K562 (cell line): ENCODE results near the gene LACTBL1. TPM values are rescaled to one million over a fixed set of nuclear protein-coding genes. Genes with fewer than 3 reads are reported as not detected.

Source experiments
- ATAC-seq: fragments of 200-7000 bp; cut with Tn5 transposase; 3 replicates; pipeline ENCODE4 v1.9.1; 2020; ENCODE audit warnings: moderate library complexity
- BruUV-seq: library from RNA; stranded (reverse); fragments of 400-500 nt; replicated peaks from 2 replicates; lab custom pipeline; 2021; lab: Mats Ljungman, UMichigan
- CTCF ChIA-PET: fragments of 300-600 bp; formaldehyde crosslinking; extraction: SDS; loops from one replicate; lab custom pipeline; 2021; ENCODE audit warnings: low intra/inter-chr PET ratio; lab: Yijun Ruan, JAX
- POLR2A ChIA-PET: fragments of 300-600, 350-650 bp; sonication (Branson Sonifier 250); formaldehyde crosslinking; extraction: SDS; loops from one replicate; lab custom pipeline; 2021; ENCODE audit warnings: antibody characterized with exemption, inconsistent platforms; lab: Yijun Ruan, JAX
- DNase-seq, 4 experiments: peaks; one replicate each; pipeline versions ENCODE4 v3.0.0 to v3.0.0-alpha.2; 2011 to 2018; ENCODE audit warnings: low spot score in 3 of 4, mixed read lengths in 3 of 4; ENCODE audit errors: extremely low read depth in 1 of 4
- FAIRE-seq: peaks from 2 replicates; lab custom pipeline; 2011; peaks lifted over from hg19 to GRCh38; lab: Jason Lieb, UNC
- H2AFZ ChIP-seq: 2 replicates; pipeline ENCODE4 v1.6.0; 2011; ENCODE audit warnings: low read depth, low read length, control low read depth, inconsistent platforms
- H3K27ac ChIP-seq: fragments of 200-600 bp; 3 replicates; pipeline ENCODE4 v1.8.0; 2011; ENCODE audit warnings: low read depth, mild to moderate bottlenecking, control low read depth, inconsistent platforms, low read length, moderate library complexity, mixed read lengths; ENCODE audit errors: extremely low read depth
- H3K27me3 ChIP-seq, 2 experiments: fragments of 300-600 bp in 1 of 2; 2 replicates in 1 of 2; 3 replicates in 1 of 2; pipeline versions ENCODE4 v1.6.0 to v1.8.0; 2011; ENCODE audit warnings: inconsistent platforms in 2 of 2, low read length in 2 of 2, mild to moderate bottlenecking in 1 of 2, mixed read lengths in 1 of 2, moderate library complexity in 1 of 2; ENCODE audit not compliant: control insufficient read depth in 2 of 2, insufficient read depth in 2 of 2
- H3K36me3 ChIP-seq: fragments of 300-600 bp; 3 replicates; pipeline ENCODE4 v1.8.0; 2011; ENCODE audit warnings: mild to moderate bottlenecking, low read length, inconsistent platforms; ENCODE audit not compliant: control insufficient read depth, insufficient read depth
- H3K4me1 ChIP-seq, 2 experiments: fragments of 200-600 bp in 1 of 2; replicated peaks in 1 of 2; 2 replicates in 1 of 2; 3 replicates in 1 of 2; pipeline versions ENCODE4 v1.5.1 to v1.8.0; 2011; ENCODE audit warnings: inconsistent platforms in 2 of 2, low read length in 2 of 2, mild to moderate bottlenecking in 1 of 2, mixed read lengths in 1 of 2, moderate library complexity in 1 of 2; ENCODE audit not compliant: control insufficient read depth in 2 of 2, insufficient read depth in 2 of 2
- H3K4me2 ChIP-seq: 2 replicates; pipeline ENCODE4 v1.6.1; 2011; ENCODE audit warnings: low read length, control low read depth, inconsistent platforms, mixed read lengths; ENCODE audit not compliant: insufficient read depth
- H3K4me3 ChIP-seq: fragments of 200-600 bp; sonication (generic), shearing (Covaris generic); 2 replicates; pipeline ENCODE4 v1.5.1; 2016; ENCODE audit warnings: control low read depth, inconsistent platforms
- H3K79me2 ChIP-seq: fragments of 200-600 bp; 3 replicates; pipeline ENCODE4 v1.8.0; 2011; ENCODE audit warnings: low read length, inconsistent platforms; ENCODE audit not compliant: control insufficient read depth, insufficient read depth
- H3K9ac ChIP-seq, 2 experiments: 2 replicates each; pipeline versions ENCODE4 v1.6.0 to v1.6.1; 2011; ENCODE audit warnings: low read depth in 2 of 2, low read length in 2 of 2, control low read depth in 1 of 2, inconsistent platforms in 1 of 2, mild to moderate bottlenecking in 1 of 2, mixed read lengths in 1 of 2; ENCODE audit not compliant: insufficient read depth in 1 of 2
- H3K9me1 ChIP-seq: one replicate; pipeline ENCODE4 v1.6.0; 2011; ENCODE audit warnings: inconsistent platforms, mild to moderate bottlenecking, low read length, moderate library complexity; ENCODE audit not compliant: control insufficient read depth, insufficient read depth
- H3K9me3 ChIP-seq: replicated peaks from 2 replicates; pipeline ENCODE4 v1.5.1; 2011; ENCODE audit warnings: low read depth, low read length, inconsistent platforms; ENCODE audit not compliant: control insufficient read depth, insufficient read depth
- H4K20me1 ChIP-seq: replicated peaks from 2 replicates; pipeline ENCODE4 v1.6.1; 2011; ENCODE audit warnings: low read length, inconsistent platforms, mixed read lengths; ENCODE audit not compliant: control insufficient read depth, insufficient read depth
- ARHGAP35 ChIP-seq: fragments of 450-650 bp; IDR thresholded peaks from 2 replicates; pipeline ENCODE4 v1.6.1; 2018; ENCODE audit not compliant: partially characterized antibody
- BCL6 ChIP-seq: fragments of 250-450 bp; sonication (Bioruptor Pico); IDR thresholded peaks from 2 replicates; pipeline ENCODE4 v1.4.0; 2020
- CEBPB ChIP-seq: fragments of 450-650 bp; IDR thresholded peaks from 2 replicates; pipeline ENCODE4 v1.6.1; 2016; ENCODE audit warnings: missing genetic modification characterization, missing compliant biosample characterization
- CHCHD3 ChIP-seq: fragments of 250-450 bp; sonication (Bioruptor Pico); IDR thresholded peaks from 2 replicates; pipeline ENCODE4 v2.1.2; 2022; ENCODE audit warnings: mild to moderate bottlenecking
- ELF4 ChIP-seq: fragments of 450-650 bp; formaldehyde crosslinking; IDR thresholded peaks from 2 replicates; pipeline ENCODE4 v1.4.0; 2022; ENCODE audit warnings: missing genetic modification characterization
- ETV6 ChIP-seq, 3 experiments: fragments of 150-350 bp in 1 of 3; sonication (generic) in 1 of 3; formaldehyde crosslinking in 1 of 3; IDR thresholded peaks; 2 replicates each; pipeline versions ENCODE4 v1.6.1 to v1.8.0; 2014 to 2022; ENCODE audit warnings: borderline replicate concordance in 2 of 3, low read depth in 2 of 3, antibody characterized with exemption in 1 of 3, low read length in 1 of 3, mild to moderate bottlenecking in 1 of 3, missing genetic modification reagents in 1 of 3
- HMG20A ChIP-seq: fragments of 450-650 bp; formaldehyde crosslinking; conservative IDR thresholded peaks from 2 replicates; pipeline ENCODE4 v1.4.0; 2020; ENCODE audit warnings: mild to moderate bottlenecking, mixed read lengths
- POLR2AphosphoS5 ChIP-seq: IDR thresholded peaks from 2 replicates; pipeline ENCODE4 v1.6.1; 2011; ENCODE audit warnings: mild to moderate bottlenecking, low read depth, low read length, moderate library complexity; ENCODE audit not compliant: control insufficient read depth, insufficient read depth
- SIRT6 ChIP-seq: IDR thresholded peaks from one replicate; pipeline ENCODE4 v1.6.1; 2012; ENCODE audit warnings: low read depth, mild to moderate bottlenecking, control low read depth, inconsistent platforms, low read length, moderate library complexity
- ZNF785 ChIP-seq: fragments of 250-450 bp; sonication (Bioruptor Pico); IDR thresholded peaks from 2 replicates; pipeline ENCODE4 v1.4.0; 2020; ENCODE audit warnings: mild to moderate bottlenecking
- ZSCAN29 ChIP-seq: fragments of 450-650 bp; IDR thresholded peaks from 2 replicates; pipeline ENCODE4 v1.6.1; 2017
- WGBS: fragments of 100-300 bp; shearing (Covaris generic); methylation state at CpG from one replicate; pipeline ENCODE4 v1.1.6; 2016; ENCODE audit warnings: low coverage, mixed read lengths; ENCODE audit not compliant: insufficient coverage; ENCODE audit errors: missing lambda C conversion rate; 5-methylcytosine and 5-hydroxymethylcytosine counted together
- in situ Hi-C: fragments of 300-500 bp; cut with MboI; formaldehyde crosslinking; loops from 4 replicates; pipeline ENCODE4 v1.15.0; 2018; ENCODE audit warnings: inconsistent platforms, mixed read lengths
- intact Hi-C: fragments of 100-400 bp; cut with micrococcal nuclease; formaldehyde crosslinking; loops from 2 replicates; pipeline ENCODE4 v1.14.2; 2022
- polyA plus RNA-seq, 8 experiments: library from polyadenylated mRNA; depleted of rRNA in 4 of 8; stranded (reverse) in 5 of 8; unstranded in 3 of 8; fragments of >200 nt; fragmentation: Nextera tagmentation in 2 of 8; fragmentation: Illumina TruSeq in 1 of 8; extraction: Ambion mirVana in 2 of 8; extraction: Trizol in 1 of 8; gene quantifications; 2 replicates each; pipeline versions ENCODE4 v1.2.1 to v1.2.3, GENCODE V29; 2011 to 2014; ENCODE audit warnings: inconsistent platforms in 1 of 8, missing spikeins in 1 of 8
- total RNA-seq, 7 experiments: library from RNA; depleted of rRNA in 6 of 7; stranded (reverse); fragments of >200 nt in 6 of 7; fragmentation: Illumina TruSeq in 2 of 7; extraction: Trizol in 2 of 7; gene quantifications; 2 replicates each; pipeline versions ENCODE4 v1.2.1 to v1.2.3, GENCODE V29; 2011 to 2021; ENCODE audit warnings: low replicate concordance in 1 of 7
- TF ChIP-seq, protein P1 (sequence below): sonication (generic); IDR thresholded peaks from 2 replicates; pipeline ENCODE4 v1.6.1; 2016
- TF ChIP-seq, protein P2 (sequence below): sonication (generic); formaldehyde crosslinking; IDR thresholded peaks from 2 replicates; pipeline ENCODE4 v1.8.1; 2022; ENCODE audit warnings: missing genetic modification reagents
- TF ChIP-seq, protein P3 (sequence below): fragments of 150-350 bp; conservative IDR thresholded peaks from 2 replicates; pipeline ENCODE4 v1.6.1; 2014; ENCODE audit warnings: low read length

Gene LACTBL1
- total and polyA plus RNA-seq, 9 of the 15 experiments (the other 6 are each of a cell fraction or from before 2014, with no cell fraction given) = not detected

DNA sequence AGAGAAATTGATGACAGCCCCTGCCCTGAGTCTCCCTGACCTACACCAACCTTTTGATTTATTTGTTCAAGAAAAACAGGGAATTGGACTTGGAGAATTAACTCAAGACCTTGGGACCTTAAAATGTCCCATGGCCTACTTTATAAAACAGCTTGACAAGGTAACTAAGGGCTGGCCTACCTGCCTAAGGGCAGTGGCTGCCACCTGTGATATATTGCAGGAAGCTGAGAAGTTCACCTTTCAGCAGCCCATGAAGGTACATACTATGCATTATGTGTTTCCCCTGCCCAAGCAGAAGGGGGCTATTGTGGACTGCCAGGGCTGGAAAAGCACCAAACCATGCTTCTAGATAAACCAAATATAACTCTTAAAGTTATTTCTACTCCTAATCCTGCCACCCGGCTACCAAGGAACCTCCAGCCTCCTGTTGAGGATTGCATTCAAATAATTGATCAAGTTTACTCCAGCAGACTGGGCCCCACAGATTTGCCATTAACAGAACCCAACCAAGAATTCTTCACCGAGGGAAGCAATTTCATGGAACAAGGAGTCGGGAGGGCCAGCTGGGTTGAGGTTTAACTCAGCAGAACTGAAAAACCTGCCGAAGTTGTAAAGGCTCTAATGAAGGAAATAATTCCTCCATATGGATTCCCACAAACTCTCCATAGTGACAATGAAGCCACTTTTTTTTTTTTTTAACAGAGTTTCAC lies 28.2 kb downstream of the LACTBL1 start:
- Histone ChIP-seq H3K79me2 (no peaks in the 10 kb centered on the region), H3K27me3 (peaks cover 20 to 37% of the 10 kb centered on the region in 2 experiments), H3K27ac (no peak overlapping the region), H3K36me3 (no peaks in the 10 kb centered on the region), H3K9me1 (no peaks in the 10 kb centered on the region), H3K9me3 (no peaks in the 10 kb centered on the region; the same call in 1 of the 2 replicates), H2AFZ (no peak overlapping the region), H3K9ac (no peak overlapping the region), H3K4me1 (no peaks in the 10 kb centered on the region), H3K4me2 (no peak overlapping the region), H3K4me3 (no peak overlapping the region), H4K20me1 (no peaks in the 10 kb centered on the region)
- 1% methylated on average over 4 of the region's 4 CpGs for WGBS
- ChIA-PET POLR2A (no interaction called here), CTCF (no interaction called here)
- ATAC-seq (no peak), FAIRE-seq (no peak), DNase-seq (no peak)
- in situ Hi-C loops = no loop called here
- intact Hi-C loops = no loop called here
- BruUV-seq = no TSS peak
- TF ChIP-seq CEBPB (tag) (no peak), SIRT6 (no peak), HMG20A (CRISPR knock-in tag) (no peak), ZNF785 (CRISPR knock-in tag) (no peak), BCL6 (CRISPR knock-in tag) (no peak), CHCHD3 (CRISPR knock-in tag) (no peak), ARHGAP35 (no peak), ZSCAN29 (no peak), POLR2AphosphoS5 (no peak), ELF4 (CRISPR knock-in tag) (no peak), ETV6 (IDR thresholded peaks at IDR 0.05; ENCODE audit: borderline replicate concordance in 1 of 2, low read depth in 2 of 2, low read length in 1 of 2) (no peak), ETV6 (CRISPR knock-in tag; IDR thresholded peaks at IDR 0.05; ENCODE audit: borderline replicate concordance) (no peak)
- TF ChIP-seq, protein P1, sequence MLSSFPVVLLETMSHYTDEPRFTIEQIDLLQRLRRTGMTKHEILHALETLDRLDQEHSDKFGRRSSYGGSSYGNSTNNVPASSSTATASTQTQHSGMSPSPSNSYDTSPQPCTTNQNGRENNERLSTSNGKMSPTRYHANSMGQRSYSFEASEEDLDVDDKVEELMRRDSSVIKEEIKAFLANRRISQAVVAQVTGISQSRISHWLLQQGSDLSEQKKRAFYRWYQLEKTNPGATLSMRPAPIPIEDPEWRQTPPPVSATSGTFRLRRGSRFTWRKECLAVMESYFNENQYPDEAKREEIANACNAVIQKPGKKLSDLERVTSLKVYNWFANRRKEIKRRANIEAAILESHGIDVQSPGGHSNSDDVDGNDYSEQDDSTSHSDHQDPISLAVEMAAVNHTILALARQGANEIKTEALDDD = no peak
- TF ChIP-seq, protein P2, sequence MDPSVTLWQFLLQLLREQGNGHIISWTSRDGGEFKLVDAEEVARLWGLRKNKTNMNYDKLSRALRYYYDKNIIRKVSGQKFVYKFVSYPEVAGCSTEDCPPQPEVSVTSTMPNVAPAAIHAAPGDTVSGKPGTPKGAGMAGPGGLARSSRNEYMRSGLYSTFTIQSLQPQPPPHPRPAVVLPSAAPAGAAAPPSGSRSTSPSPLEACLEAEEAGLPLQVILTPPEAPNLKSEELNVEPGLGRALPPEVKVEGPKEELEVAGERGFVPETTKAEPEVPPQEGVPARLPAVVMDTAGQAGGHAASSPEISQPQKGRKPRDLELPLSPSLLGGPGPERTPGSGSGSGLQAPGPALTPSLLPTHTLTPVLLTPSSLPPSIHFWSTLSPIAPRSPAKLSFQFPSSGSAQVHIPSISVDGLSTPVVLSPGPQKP = no peak
- TF ChIP-seq, protein P3, sequence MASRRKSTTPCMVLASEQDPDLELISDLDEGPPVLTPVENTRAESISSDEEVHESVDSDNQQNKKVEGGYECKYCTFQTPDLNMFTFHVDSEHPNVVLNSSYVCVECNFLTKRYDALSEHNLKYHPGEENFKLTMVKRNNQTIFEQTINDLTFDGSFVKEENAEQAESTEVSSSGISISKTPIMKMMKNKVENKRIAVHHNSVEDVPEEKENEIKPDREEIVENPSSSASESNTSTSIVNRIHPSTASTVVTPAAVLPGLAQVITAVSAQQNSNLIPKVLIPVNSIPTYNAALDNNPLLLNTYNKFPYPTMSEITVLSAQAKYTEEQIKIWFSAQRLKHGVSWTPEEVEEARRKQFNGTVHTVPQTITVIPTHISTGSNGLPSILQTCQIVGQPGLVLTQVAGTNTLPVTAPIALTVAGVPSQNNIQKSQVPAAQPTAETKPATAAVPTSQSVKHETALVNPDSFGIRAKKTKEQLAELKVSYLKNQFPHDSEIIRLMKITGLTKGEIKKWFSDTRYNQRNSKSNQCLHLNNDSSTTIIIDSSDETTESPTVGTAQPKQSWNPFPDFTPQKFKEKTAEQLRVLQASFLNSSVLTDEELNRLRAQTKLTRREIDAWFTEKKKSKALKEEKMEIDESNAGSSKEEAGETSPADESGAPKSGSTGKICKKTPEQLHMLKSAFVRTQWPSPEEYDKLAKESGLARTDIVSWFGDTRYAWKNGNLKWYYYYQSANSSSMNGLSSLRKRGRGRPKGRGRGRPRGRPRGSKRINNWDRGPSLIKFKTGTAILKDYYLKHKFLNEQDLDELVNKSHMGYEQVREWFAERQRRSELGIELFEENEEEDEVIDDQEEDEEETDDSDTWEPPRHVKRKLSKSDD = no peak
